AG09309 (cell line): ENCODE measurements around the gene RAD51B.

Experiments
- DNase-seq: peaks from one replicate; pipeline ENCODE4 v3.0.0-alpha.2; 2010; ENCODE audit warnings: low read depth
- H3K4me3 ChIP-seq: 2 replicates; pipeline ENCODE4 v1.5.1; 2011; ENCODE audit warnings: mild to moderate bottlenecking, low read depth, low read length, moderate library complexity; ENCODE audit not compliant: control insufficient read depth
- CTCF ChIP-seq: IDR thresholded peaks from 2 replicates; pipeline ENCODE4 v1.5.1; 2011; ENCODE audit warnings: mild to moderate bottlenecking, low read depth, low read length, inconsistent platforms; ENCODE audit not compliant: insufficient read depth, control insufficient read depth; ENCODE audit errors: missing control alignments

RAD51B gene

GRCh38 chr14:68104518-68104917, 284.9 kb downstream of the RAD51B start:
- peak; percentile 45 for DNase-seq
- H3K4me3 ChIP-seq = no peak overlapping the region
- no peak for TF ChIP-seq CTCF

GRCh38 chr14:68105816-68106215, 286.2 kb downstream of the RAD51B start:
- no peak for DNase-seq
- H3K4me3 ChIP-seq = no peak overlapping the region

GRCh38 chr14:68106456-68106855, 286.9 kb downstream of the RAD51B start:
- no peak for DNase-seq
- no peak for TF ChIP-seq CTCF
- H3K4me3 ChIP-seq = no peak overlapping the region

More at GRCh38 chr14:68105816-68106215, 286.2 kb downstream of the RAD51B start:
- TF ChIP-seq CTCF = no peak

- TF ChIP-seq CTCF = no peak
- DNase-seq = no peak
- H3K4me3 ChIP-seq = no peak overlapping the region
Observed at GRCh38 chr14:68106905-68107304, 287.3 kb downstream of the RAD51B start.

GRCh38 chr14:68109132-68109900, 289.7 kb downstream of the RAD51B start:
- no peak overlapping the region for H3K4me3 ChIP-seq
- TF ChIP-seq CTCF = no peak
- DNase-seq = peak; percentile 16

- no peak for TF ChIP-seq CTCF
- no peak overlapping the region for H3K4me3 ChIP-seq
- no peak for DNase-seq
Observed at GRCh38 chr14:68111097-68111852, 291.7 kb downstream of the RAD51B start.
